ENCODE data around the gene ROCK2. TPM values are rescaled to one million over a fixed set of nuclear protein-coding genes. Genes with fewer than 3 reads are reported as not detected.

Gene ROCK2
- total and polyA plus RNA-seq, 2 donors (not counting 1 experiment from before 2014, with no cell fraction given) = 2.3 to 30.2 TPM

GRCh38 chr2:11352781-11353537 is 8.5 kb upstream of the ROCK2 start:
- TF ChIP-seq EZH2 (IDR thresholded peaks at IDR 0.05; ENCODE audit: borderline replicate concordance, insufficient read depth, low read depth, low read length, poor library complexity, severe bottlenecking) = no peak
- no peak for TF ChIP-seq CTCF (IDR thresholded peaks at IDR 0.05)
- no peak for DNase-seq
- Histone ChIP-seq H3K9ac (ENCODE audit: low read length) (no peak overlapping the region), H3K79me2 (ENCODE audit: control insufficient read depth, insufficient read depth, low read length) (no peaks in the 10 kb centered on the region), H3K9me3 (ENCODE audit: control extremely low read depth in 1 of 3, control insufficient read depth in 2 of 3, insufficient read depth in 1 of 3, low read length in 2 of 3) (no peaks in the 10 kb centered on the region), H3K36me3 (replicated peaks in 1 of 2; ENCODE audit: control extremely low read depth in 1 of 2, control insufficient read depth in 1 of 2, extremely low read depth in 1 of 2, insufficient read depth in 2 of 2, low read length in 1 of 2) (no peaks in the 10 kb centered on the region), H3K4me3 (ENCODE audit: control extremely low read depth in 1 of 5, extremely low read depth in 1 of 5, insufficient read depth in 1 of 5, low read depth in 2 of 5, low read length in 4 of 5) (no peak overlapping the region), H4K20me1 (ENCODE audit: control insufficient read depth, insufficient read depth, low read length, poor library complexity, severe bottlenecking) (no peaks in the 10 kb centered on the region), H2AFZ (ENCODE audit: insufficient read depth, low read depth, low read length, poor library complexity, severe bottlenecking) (no peak overlapping the region), H3K27ac (ENCODE audit: low read length in 2 of 2) (no peak overlapping the region), H3K27me3 (replicated peaks in 1 of 4; ENCODE audit: control extremely low read depth in 1 of 4, control insufficient read depth in 3 of 4, insufficient read depth in 4 of 4, low read length in 3 of 4) (peaks cover 0 to 2% (median 0%) of the 10 kb centered on the region in 4 experiments), H3K4me1 (ENCODE audit: control insufficient read depth in 2 of 2, insufficient read depth in 2 of 2, low read length in 2 of 2) (no peaks in the 10 kb centered on the region), H3K4me2 (replicated peaks; ENCODE audit: low read depth, low read length, poor library complexity, severe bottlenecking) (no peak overlapping the region)
- WGBS (ENCODE audit: insufficient coverage) = 100% methylated on average over 5 of the region's 10 CpGs
- intact Hi-C loops (cut with micrococcal nuclease) = no loop called here
- H3K9me3 Mint-ChIP-seq (ENCODE audit: insufficient read depth) = no peaks in the 10 kb centered on the region
- no peak overlapping the region for H3K27ac Mint-ChIP-seq
- ATAC-seq (ENCODE audit: low read depth) = no peak
- H3K4me1 Mint-ChIP-seq = no peaks in the 10 kb centered on the region
- peaks cover 3% of the 10 kb centered on the region for H3K27me3 Mint-ChIP-seq
- ChIA-PET CTCF (interaction anchor here (0.8 kb wide), 1 partner anchor 10 kb away, joined by 3 read pairs; no protein-coding TSS in a partner anchor), POLR2A (no interaction called here)
- H3K4me3 Mint-ChIP-seq = no peak overlapping the region

GRCh38 chr2:11348209-11348749 is 3.8 kb upstream of the ROCK2 start:
- H3K9ac ChIP-seq (ENCODE audit: low read length) = no peak overlapping the region
- WGBS (ENCODE audit: insufficient coverage) = 96% methylated on average over 5 of the region's 5 CpGs
- peaks cover 7% of the 10 kb centered on the region for H3K4me1 Mint-ChIP-seq

More at GRCh38 chr2:11348209-11348749, 3.8 kb upstream of the ROCK2 start:
- H3K79me2 ChIP-seq (ENCODE audit: control insufficient read depth, insufficient read depth, low read length) = no peaks in the 10 kb centered on the region
- no peak for DNase-seq
- intact Hi-C loops (cut with micrococcal nuclease) = loop anchor here (5.0 to 10.0 kb wide), 2 partner anchors 536 to 1367 kb away; partner anchors contain the start of genes PDIA6 and TRIB2
- H3K27me3 ChIP-seq (replicated peaks in 1 of 4; ENCODE audit: control extremely low read depth in 1 of 4, control insufficient read depth in 3 of 4, insufficient read depth in 4 of 4, low read length in 3 of 4) = no peaks in the 10 kb centered on the region
- ChIA-PET POLR2A (no interaction called here), CTCF (no interaction called here)
- no peaks in the 10 kb centered on the region for H3K9me3 ChIP-seq (ENCODE audit: control extremely low read depth in 1 of 3, control insufficient read depth in 2 of 3, insufficient read depth in 1 of 3, low read length in 2 of 3)
- H3K27ac ChIP-seq (ENCODE audit: low read length in 2 of 2) = no peak overlapping the region
- TF ChIP-seq EZH2 (IDR thresholded peaks at IDR 0.05; ENCODE audit: borderline replicate concordance, insufficient read depth, low read depth, low read length, poor library complexity, severe bottlenecking) (no peak), CTCF (IDR thresholded peaks at IDR 0.05) (no peak)
- H2AFZ ChIP-seq (ENCODE audit: insufficient read depth, low read depth, low read length, poor library complexity, severe bottlenecking) = no peak overlapping the region
- peaks cover under 1 to 9% of the 10 kb centered on the region in 2 donors for H3K4me1 ChIP-seq (ENCODE audit: control insufficient read depth in 2 of 2, insufficient read depth in 2 of 2, low read length in 2 of 2)
- H3K27me3 Mint-ChIP-seq = peaks cover 3% of the 10 kb centered on the region
- no peaks in the 10 kb centered on the region for H3K36me3 ChIP-seq (replicated peaks in 1 of 2; ENCODE audit: control extremely low read depth in 1 of 2, control insufficient read depth in 1 of 2, extremely low read depth in 1 of 2, insufficient read depth in 2 of 2, low read length in 1 of 2)
- no peak overlapping the region for H3K4me3 ChIP-seq (ENCODE audit: control extremely low read depth in 1 of 5, extremely low read depth in 1 of 5, insufficient read depth in 1 of 5, low read depth in 2 of 5, low read length in 4 of 5)
- no peak overlapping the region for H3K4me2 ChIP-seq (replicated peaks; ENCODE audit: low read depth, low read length, poor library complexity, severe bottlenecking)
- H3K27ac Mint-ChIP-seq = no peak overlapping the region
- no peaks in the 10 kb centered on the region for H3K9me3 Mint-ChIP-seq (ENCODE audit: insufficient read depth)
- no peak overlapping the region for H3K4me3 Mint-ChIP-seq
- ATAC-seq (ENCODE audit: low read depth) = no peak
- H4K20me1 ChIP-seq (ENCODE audit: control insufficient read depth, insufficient read depth, low read length, poor library complexity, severe bottlenecking) = no peaks in the 10 kb centered on the region
